NCI-H187 (cell line): Measurements from ENCODE around the gene TMEM169.
"Not testable (repeated sequence)": the region's sequence is repeated elsewhere in the genome, so short reads cannot be mapped to it uniquely, and the experiment has no call there.

Experiments used
- DNase-seq, 2 experiments: peaks; one replicate each; lab custom pipeline; 2025; lab: John Stamatoyannopoulos, UW

Gene TMEM169

GRCh38 chr2:216131175-216131926 lies 49.6 kb downstream of the TMEM169 start:
- DNase-seq: no peak

GRCh38 chr2:216132585-216132984 lies 50.9 kb downstream of the TMEM169 start:
- DNase-seq: no peak

- DNase-seq: no peak
Observed at GRCh38 chr2:216133397-216133796, 51.7 kb downstream of the TMEM169 start.

GRCh38 chr2:216134958-216135541 lies 53.3 kb downstream of the TMEM169 start:
- DNase-seq: no peak

- no peak for DNase-seq
Observed at GRCh38 chr2:216139884-216140283, 58.2 kb downstream of the TMEM169 start.

GRCh38 chr2:216141516-216141915 lies 59.8 kb downstream of the TMEM169 start:
- DNase-seq: not testable (repeated sequence)

GRCh38 chr2:216142540-216142939 lies 60.8 kb downstream of the TMEM169 start:
- DNase-seq: no peak

GRCh38 chr2:216144372-216144771 lies 62.7 kb downstream of the TMEM169 start:
- no peak for DNase-seq

- no peak for DNase-seq
Observed at GRCh38 chr2:216144857-216145256, 63.1 kb downstream of the TMEM169 start.

GRCh38 chr2:216146573-216146972 lies 64.9 kb downstream of the TMEM169 start:
- DNase-seq: no peak

GRCh38 chr2:216147172-216148131 lies 65.7 kb downstream of the TMEM169 start:
- no peak for DNase-seq

- no peak for DNase-seq
Observed at GRCh38 chr2:216148983-216149382, 67.3 kb downstream of the TMEM169 start.

GRCh38 chr2:216149741-216150140 lies 68.0 kb downstream of the TMEM169 start:
- no peak for DNase-seq

GRCh38 chr2:216151313-216152025 lies 69.8 kb downstream of the TMEM169 start:
- no peak for DNase-seq
